Tibial nerve (tissue), 4 donors: ENCODE data around the gene RPL19.

Experiments used
- EP300 ChIP-seq, 2 donors: sonication (generic); formaldehyde crosslinking; IDR thresholded peaks; one replicate each; pipeline ENCODE4 v1.6.1; 2017; ENCODE audit warnings: antibody characterized with exemption in 2 of 2, mild to moderate bottlenecking in 1 of 2
- TF ChIP-seq, protein P1 (sequence below), 5 experiments: fragments of 200-600 bp in 3 of 5; fragments of 450-650 bp in 2 of 5; sonication (generic) in 3 of 5; IDR thresholded peaks; one replicate each; pipeline ENCODE4 v1.5.1; 2016 to 2019; ENCODE audit warnings: antibody characterized with exemption in 5 of 5, mild to moderate bottlenecking in 3 of 5, moderate library complexity in 2 of 5

DNA sequence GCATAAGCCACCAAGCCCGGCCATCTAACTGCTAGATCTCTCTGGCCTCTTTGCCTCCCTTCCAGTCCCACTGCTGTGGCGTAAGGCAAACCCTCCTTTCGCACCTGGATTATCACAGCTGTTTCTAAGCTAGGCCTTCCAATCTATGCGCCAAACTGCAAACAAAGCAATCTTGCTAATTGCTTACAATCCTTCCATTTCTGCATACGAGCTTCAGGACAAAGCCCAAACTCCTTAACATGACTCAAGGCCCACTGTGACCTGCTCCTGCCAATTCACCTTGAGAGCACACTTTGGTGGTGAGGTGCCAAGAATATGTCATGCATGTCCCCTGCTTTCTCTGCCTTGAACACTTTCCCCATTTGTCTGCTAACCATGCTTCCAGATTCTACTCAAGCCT lies 28.1 kb upstream of the RPL19 start:
- TF ChIP-seq, protein P1, sequence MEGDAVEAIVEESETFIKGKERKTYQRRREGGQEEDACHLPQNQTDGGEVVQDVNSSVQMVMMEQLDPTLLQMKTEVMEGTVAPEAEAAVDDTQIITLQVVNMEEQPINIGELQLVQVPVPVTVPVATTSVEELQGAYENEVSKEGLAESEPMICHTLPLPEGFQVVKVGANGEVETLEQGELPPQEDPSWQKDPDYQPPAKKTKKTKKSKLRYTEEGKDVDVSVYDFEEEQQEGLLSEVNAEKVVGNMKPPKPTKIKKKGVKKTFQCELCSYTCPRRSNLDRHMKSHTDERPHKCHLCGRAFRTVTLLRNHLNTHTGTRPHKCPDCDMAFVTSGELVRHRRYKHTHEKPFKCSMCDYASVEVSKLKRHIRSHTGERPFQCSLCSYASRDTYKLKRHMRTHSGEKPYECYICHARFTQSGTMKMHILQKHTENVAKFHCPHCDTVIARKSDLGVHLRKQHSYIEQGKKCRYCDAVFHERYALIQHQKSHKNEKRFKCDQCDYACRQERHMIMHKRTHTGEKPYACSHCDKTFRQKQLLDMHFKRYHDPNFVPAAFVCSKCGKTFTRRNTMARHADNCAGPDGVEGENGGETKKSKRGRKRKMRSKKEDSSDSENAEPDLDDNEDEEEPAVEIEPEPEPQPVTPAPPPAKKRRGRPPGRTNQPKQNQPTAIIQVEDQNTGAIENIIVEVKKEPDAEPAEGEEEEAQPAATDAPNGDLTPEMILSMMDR (IDR thresholded peaks at IDR 0.05), result no peak
- no peak for TF ChIP-seq EP300 (IDR thresholded peaks at IDR 0.05)
